ENCODE measurements around the gene KRTAP29-1. TPM values are rescaled to one million over a fixed set of nuclear protein-coding genes. Genes with fewer than 3 reads are reported as not detected.

KRTAP29-1 gene
- total and polyA plus RNA-seq, 2 experiments from 2014 or later, result not detected

DNA sequence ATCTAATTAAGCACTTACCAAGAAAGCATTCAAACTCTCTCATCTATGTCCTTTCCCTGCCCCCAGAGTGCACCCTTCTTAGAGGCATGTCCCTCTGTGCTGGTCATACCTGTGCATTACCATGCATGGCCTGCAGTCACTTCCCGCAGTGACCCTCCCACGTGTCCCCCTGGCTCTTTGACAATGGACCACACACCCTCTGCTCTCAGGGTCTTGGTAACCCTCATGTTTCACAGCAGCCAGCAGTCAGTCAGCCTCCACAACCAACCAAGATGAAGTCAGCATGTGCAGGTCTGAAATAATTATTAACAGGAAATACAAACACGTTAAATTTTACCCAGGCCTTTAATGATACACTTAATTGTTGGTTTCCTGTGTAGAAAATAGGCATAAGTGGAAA, 37.8 kb upstream of the KRTAP29-1 start (continued):
- TF ChIP-seq, protein P1, sequence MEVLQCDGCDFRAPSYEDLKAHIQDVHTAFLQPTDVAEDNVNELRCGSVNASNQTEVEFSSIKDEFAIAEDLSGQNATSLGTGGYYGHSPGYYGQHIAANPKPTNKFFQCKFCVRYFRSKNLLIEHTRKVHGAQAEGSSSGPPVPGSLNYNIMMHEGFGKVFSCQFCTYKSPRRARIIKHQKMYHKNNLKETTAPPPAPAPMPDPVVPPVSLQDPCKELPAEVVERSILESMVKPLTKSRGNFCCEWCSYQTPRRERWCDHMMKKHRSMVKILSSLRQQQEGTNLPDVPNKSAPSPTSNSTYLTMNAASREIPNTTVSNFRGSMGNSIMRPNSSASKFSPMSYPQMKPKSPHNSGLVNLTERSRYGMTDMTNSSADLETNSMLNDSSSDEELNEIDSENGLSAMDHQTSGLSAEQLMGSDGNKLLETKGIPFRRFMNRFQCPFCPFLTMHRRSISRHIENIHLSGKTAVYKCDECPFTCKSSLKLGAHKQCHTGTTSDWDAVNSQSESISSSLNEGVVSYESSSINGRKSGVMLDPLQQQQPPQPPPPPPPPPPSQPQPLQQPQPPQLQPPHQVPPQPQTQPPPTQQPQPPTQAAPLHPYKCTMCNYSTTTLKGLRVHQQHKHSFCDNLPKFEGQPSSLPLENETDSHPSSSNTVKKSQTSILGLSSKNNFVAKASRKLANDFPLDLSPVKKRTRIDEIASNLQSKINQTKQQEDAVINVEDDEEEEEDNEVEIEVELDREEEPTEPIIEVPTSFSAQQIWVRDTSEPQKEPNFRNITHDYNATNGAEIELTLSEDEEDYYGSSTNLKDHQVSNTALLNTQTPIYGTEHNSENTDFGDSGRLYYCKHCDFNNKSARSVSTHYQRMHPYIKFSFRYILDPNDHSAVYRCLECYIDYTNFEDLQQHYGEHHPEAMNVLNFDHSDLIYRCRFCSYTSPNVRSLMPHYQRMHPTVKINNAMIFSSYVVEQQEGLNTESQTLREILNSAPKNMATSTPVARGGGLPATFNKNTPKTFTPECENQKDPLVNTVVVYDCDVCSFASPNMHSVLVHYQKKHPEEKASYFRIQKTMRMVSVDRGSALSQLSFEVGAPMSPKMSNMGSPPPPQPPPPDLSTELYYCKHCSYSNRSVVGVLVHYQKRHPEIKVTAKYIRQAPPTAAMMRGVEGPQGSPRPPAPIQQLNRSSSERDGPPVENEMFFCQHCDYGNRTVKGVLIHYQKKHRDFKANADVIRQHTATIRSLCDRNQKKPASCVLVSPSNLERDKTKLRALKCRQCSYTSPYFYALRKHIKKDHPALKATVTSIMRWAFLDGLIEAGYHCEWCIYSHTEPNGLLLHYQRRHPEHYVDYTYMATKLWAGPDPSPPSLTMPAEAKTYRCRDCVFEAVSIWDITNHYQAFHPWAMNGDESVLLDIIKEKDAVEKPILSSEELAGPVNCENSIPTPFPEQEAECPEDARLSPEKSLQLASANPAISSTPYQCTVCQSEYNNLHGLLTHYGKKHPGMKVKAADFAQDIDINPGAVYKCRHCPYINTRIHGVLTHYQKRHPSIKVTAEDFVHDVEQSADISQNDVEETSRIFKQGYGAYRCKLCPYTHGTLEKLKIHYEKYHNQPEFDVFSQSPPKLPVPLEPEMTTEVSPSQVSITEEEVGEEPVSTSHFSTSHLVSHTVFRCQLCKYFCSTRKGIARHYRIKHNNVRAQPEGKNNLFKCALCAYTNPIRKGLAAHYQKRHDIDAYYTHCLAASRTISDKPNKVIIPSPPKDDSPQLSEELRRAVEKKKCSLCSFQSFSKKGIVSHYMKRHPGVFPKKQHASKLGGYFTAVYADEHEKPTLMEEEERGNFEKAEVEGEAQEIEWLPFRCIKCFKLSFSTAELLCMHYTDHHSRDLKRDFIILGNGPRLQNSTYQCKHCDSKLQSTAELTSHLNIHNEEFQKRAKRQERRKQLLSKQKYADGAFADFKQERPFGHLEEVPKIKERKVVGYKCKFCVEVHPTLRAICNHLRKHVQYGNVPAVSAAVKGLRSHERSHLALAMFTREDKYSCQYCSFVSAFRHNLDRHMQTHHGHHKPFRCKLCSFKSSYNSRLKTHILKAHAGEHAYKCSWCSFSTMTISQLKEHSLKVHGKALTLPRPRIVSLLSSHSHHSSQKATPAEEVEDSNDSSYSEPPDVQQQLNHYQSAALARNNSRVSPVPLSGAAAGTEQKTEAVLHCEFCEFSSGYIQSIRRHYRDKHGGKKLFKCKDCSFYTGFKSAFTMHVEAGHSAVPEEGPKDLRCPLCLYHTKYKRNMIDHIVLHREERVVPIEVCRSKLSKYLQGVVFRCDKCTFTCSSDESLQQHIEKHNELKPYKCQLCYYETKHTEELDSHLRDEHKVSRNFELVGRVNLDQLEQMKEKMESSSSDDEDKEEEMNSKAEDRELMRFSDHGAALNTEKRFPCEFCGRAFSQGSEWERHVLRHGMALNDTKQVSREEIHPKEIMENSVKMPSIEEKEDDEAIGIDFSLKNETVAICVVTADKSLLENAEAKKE (CRISPR knock-in tag; IDR thresholded peaks at IDR 0.05), result no peak
- TF ChIP-seq, protein P2, sequence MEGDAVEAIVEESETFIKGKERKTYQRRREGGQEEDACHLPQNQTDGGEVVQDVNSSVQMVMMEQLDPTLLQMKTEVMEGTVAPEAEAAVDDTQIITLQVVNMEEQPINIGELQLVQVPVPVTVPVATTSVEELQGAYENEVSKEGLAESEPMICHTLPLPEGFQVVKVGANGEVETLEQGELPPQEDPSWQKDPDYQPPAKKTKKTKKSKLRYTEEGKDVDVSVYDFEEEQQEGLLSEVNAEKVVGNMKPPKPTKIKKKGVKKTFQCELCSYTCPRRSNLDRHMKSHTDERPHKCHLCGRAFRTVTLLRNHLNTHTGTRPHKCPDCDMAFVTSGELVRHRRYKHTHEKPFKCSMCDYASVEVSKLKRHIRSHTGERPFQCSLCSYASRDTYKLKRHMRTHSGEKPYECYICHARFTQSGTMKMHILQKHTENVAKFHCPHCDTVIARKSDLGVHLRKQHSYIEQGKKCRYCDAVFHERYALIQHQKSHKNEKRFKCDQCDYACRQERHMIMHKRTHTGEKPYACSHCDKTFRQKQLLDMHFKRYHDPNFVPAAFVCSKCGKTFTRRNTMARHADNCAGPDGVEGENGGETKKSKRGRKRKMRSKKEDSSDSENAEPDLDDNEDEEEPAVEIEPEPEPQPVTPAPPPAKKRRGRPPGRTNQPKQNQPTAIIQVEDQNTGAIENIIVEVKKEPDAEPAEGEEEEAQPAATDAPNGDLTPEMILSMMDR (conservative IDR thresholded peaks at IDR 0.05; ENCODE audit: low read depth in 2 of 2), result no peak
- TF ChIP-seq ZNF331 (CRISPR knock-in tag; IDR thresholded peaks at IDR 0.05; ENCODE audit: low read depth), result no peak
- TF ChIP-seq JUNB (IDR thresholded peaks at IDR 0.05; ENCODE audit: unreplicated experiment), result no peak
- TF ChIP-seq STAT1 (IDR thresholded peaks at IDR 0.05; ENCODE audit: unreplicated experiment), result no peak
- TF ChIP-seq ZNF114 (CRISPR knock-in tag; IDR thresholded peaks at IDR 0.05), result no peak
- no peak for TF ChIP-seq CREB1 (CRISPR knock-in tag; IDR thresholded peaks at IDR 0.05; ENCODE audit: low read depth)
- TF ChIP-seq EZH2 (IDR thresholded peaks at IDR 0.05; ENCODE audit: low read depth, unreplicated experiment), result no peak
- TF ChIP-seq, protein P3, sequence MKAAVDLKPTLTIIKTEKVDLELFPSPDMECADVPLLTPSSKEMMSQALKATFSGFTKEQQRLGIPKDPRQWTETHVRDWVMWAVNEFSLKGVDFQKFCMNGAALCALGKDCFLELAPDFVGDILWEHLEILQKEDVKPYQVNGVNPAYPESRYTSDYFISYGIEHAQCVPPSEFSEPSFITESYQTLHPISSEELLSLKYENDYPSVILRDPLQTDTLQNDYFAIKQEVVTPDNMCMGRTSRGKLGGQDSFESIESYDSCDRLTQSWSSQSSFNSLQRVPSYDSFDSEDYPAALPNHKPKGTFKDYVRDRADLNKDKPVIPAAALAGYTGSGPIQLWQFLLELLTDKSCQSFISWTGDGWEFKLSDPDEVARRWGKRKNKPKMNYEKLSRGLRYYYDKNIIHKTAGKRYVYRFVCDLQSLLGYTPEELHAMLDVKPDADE (IDR thresholded peaks at IDR 0.05), result no peak
- no peak for TF ChIP-seq POLR2AphosphoS5 (IDR thresholded peaks at IDR 0.05; ENCODE audit: low read depth)
- TF ChIP-seq NANOG (IDR thresholded peaks at IDR 0.05; ENCODE audit: borderline replicate concordance), result no peak
